K562 (cell line): ENCODE measurements around the gene TMTC4. TPM values are rescaled to one million over a fixed set of nuclear protein-coding genes. Genes with fewer than 3 reads are reported as not detected.

Experiments
- ATAC-seq: fragments of 200-7000 bp; cut with Tn5 transposase; 3 replicates; pipeline ENCODE4 v1.9.1; 2020; ENCODE audit warnings: moderate library complexity
- BruUV-seq: library from RNA; stranded (reverse); fragments of 400-500 nt; replicated peaks from 2 replicates; lab custom pipeline; 2021; lab: Mats Ljungman, UMichigan
- CTCF ChIA-PET: fragments of 300-600 bp; formaldehyde crosslinking; extraction: SDS; loops from one replicate; lab custom pipeline; 2021; ENCODE audit warnings: low intra/inter-chr PET ratio; lab: Yijun Ruan, JAX
- POLR2A ChIA-PET: fragments of 300-600, 350-650 bp; sonication (Branson Sonifier 250); formaldehyde crosslinking; extraction: SDS; loops from one replicate; lab custom pipeline; 2021; ENCODE audit warnings: antibody characterized with exemption, inconsistent platforms; lab: Yijun Ruan, JAX
- DNase-seq, 4 experiments: peaks; one replicate each; pipeline versions ENCODE4 v3.0.0 to v3.0.0-alpha.2; 2011 to 2018; ENCODE audit warnings: low spot score in 3 of 4, mixed read lengths in 3 of 4; ENCODE audit errors: extremely low read depth in 1 of 4
- FAIRE-seq: peaks from 2 replicates; lab custom pipeline; 2011; peaks lifted over from hg19 to GRCh38; lab: Jason Lieb, UNC
- H2AFZ ChIP-seq: 2 replicates; pipeline ENCODE4 v1.6.0; 2011; ENCODE audit warnings: low read depth, low read length, control low read depth, inconsistent platforms
- H3K27ac ChIP-seq: fragments of 200-600 bp; 3 replicates; pipeline ENCODE4 v1.8.0; 2011; ENCODE audit warnings: low read depth, mild to moderate bottlenecking, control low read depth, inconsistent platforms, low read length, moderate library complexity, mixed read lengths; ENCODE audit errors: extremely low read depth
- H3K27me3 ChIP-seq, 2 experiments: fragments of 300-600 bp in 1 of 2; 2 replicates in 1 of 2; 3 replicates in 1 of 2; pipeline versions ENCODE4 v1.6.0 to v1.8.0; 2011; ENCODE audit warnings: inconsistent platforms in 2 of 2, low read length in 2 of 2, mild to moderate bottlenecking in 1 of 2, mixed read lengths in 1 of 2, moderate library complexity in 1 of 2; ENCODE audit not compliant: control insufficient read depth in 2 of 2, insufficient read depth in 2 of 2
- H3K36me3 ChIP-seq: fragments of 300-600 bp; 3 replicates; pipeline ENCODE4 v1.8.0; 2011; ENCODE audit warnings: mild to moderate bottlenecking, low read length, inconsistent platforms; ENCODE audit not compliant: control insufficient read depth, insufficient read depth
- H3K4me1 ChIP-seq, 2 experiments: fragments of 200-600 bp in 1 of 2; replicated peaks in 1 of 2; 2 replicates in 1 of 2; 3 replicates in 1 of 2; pipeline versions ENCODE4 v1.5.1 to v1.8.0; 2011; ENCODE audit warnings: inconsistent platforms in 2 of 2, low read length in 2 of 2, mild to moderate bottlenecking in 1 of 2, mixed read lengths in 1 of 2, moderate library complexity in 1 of 2; ENCODE audit not compliant: control insufficient read depth in 2 of 2, insufficient read depth in 2 of 2
- H3K4me2 ChIP-seq: 2 replicates; pipeline ENCODE4 v1.6.1; 2011; ENCODE audit warnings: low read length, control low read depth, inconsistent platforms, mixed read lengths; ENCODE audit not compliant: insufficient read depth
- H3K4me3 ChIP-seq: fragments of 200-600 bp; sonication (generic), shearing (Covaris generic); 2 replicates; pipeline ENCODE4 v1.5.1; 2016; ENCODE audit warnings: control low read depth, inconsistent platforms
- H3K79me2 ChIP-seq: fragments of 200-600 bp; 3 replicates; pipeline ENCODE4 v1.8.0; 2011; ENCODE audit warnings: low read length, inconsistent platforms; ENCODE audit not compliant: control insufficient read depth, insufficient read depth
- H3K9ac ChIP-seq, 2 experiments: 2 replicates each; pipeline versions ENCODE4 v1.6.0 to v1.6.1; 2011; ENCODE audit warnings: low read depth in 2 of 2, low read length in 2 of 2, control low read depth in 1 of 2, inconsistent platforms in 1 of 2, mild to moderate bottlenecking in 1 of 2, mixed read lengths in 1 of 2; ENCODE audit not compliant: insufficient read depth in 1 of 2
- H3K9me1 ChIP-seq: one replicate; pipeline ENCODE4 v1.6.0; 2011; ENCODE audit warnings: inconsistent platforms, mild to moderate bottlenecking, low read length, moderate library complexity; ENCODE audit not compliant: control insufficient read depth, insufficient read depth
- H3K9me3 ChIP-seq: replicated peaks from 2 replicates; pipeline ENCODE4 v1.5.1; 2011; ENCODE audit warnings: low read depth, low read length, inconsistent platforms; ENCODE audit not compliant: control insufficient read depth, insufficient read depth
- H4K20me1 ChIP-seq: replicated peaks from 2 replicates; pipeline ENCODE4 v1.6.1; 2011; ENCODE audit warnings: low read length, inconsistent platforms, mixed read lengths; ENCODE audit not compliant: control insufficient read depth, insufficient read depth
- HMGN3 ChIP-seq: IDR thresholded peaks from 2 replicates; pipeline ENCODE4 v1.6.1; 2011; ENCODE audit warnings: borderline replicate concordance, low read depth, mild to moderate bottlenecking, mixed read lengths, low read length; ENCODE audit not compliant: insufficient read length; ENCODE audit errors: extremely low read depth
- MIER1 ChIP-seq: fragments of 450-650 bp; IDR thresholded peaks from 2 replicates; pipeline ENCODE4 v1.6.1; 2016; ENCODE audit warnings: antibody characterized with exemption, mild to moderate bottlenecking, low read depth
- SLC30A9 ChIP-seq: fragments of 250-450 bp; sonication (Bioruptor Pico); IDR thresholded peaks from 2 replicates; pipeline ENCODE4 v1.8.0; 2022; ENCODE audit warnings: mild to moderate bottlenecking, moderate library complexity
- TRIM24 ChIP-seq, 2 experiments: fragments of 450-650 bp; IDR thresholded peaks; 2 replicates each; pipeline ENCODE4 v1.6.1; 2016
- ZBTB17 ChIP-seq: fragments of 450-650 bp; formaldehyde crosslinking; IDR thresholded peaks from 2 replicates; pipeline ENCODE4 v1.4.0; 2020; ENCODE audit warnings: mild to moderate bottlenecking
- ZNF696 ChIP-seq: fragments of 250-450 bp; sonication (Bioruptor Pico); conservative IDR thresholded peaks from 2 replicates; pipeline ENCODE4 v1.4.0; 2020; ENCODE audit warnings: mild to moderate bottlenecking, moderate library complexity
- ZNF717 ChIP-seq: fragments of 250-450 bp; sonication (Bioruptor Pico); IDR thresholded peaks from 2 replicates; pipeline ENCODE4 v1.5.0; 2021
- WGBS: fragments of 100-300 bp; shearing (Covaris generic); methylation state at CpG from one replicate; pipeline ENCODE4 v1.1.6; 2016; ENCODE audit warnings: low coverage, mixed read lengths; ENCODE audit not compliant: insufficient coverage; ENCODE audit errors: missing lambda C conversion rate; 5-methylcytosine and 5-hydroxymethylcytosine counted together
- in situ Hi-C: fragments of 300-500 bp; cut with MboI; formaldehyde crosslinking; loops from 4 replicates; pipeline ENCODE4 v1.15.0; 2018; ENCODE audit warnings: inconsistent platforms, mixed read lengths
- intact Hi-C: fragments of 100-400 bp; cut with micrococcal nuclease; formaldehyde crosslinking; loops from 2 replicates; pipeline ENCODE4 v1.14.2; 2022
- polyA plus RNA-seq, 8 experiments: library from polyadenylated mRNA; depleted of rRNA in 4 of 8; stranded (reverse) in 5 of 8; unstranded in 3 of 8; fragments of >200 nt; fragmentation: Nextera tagmentation in 2 of 8; fragmentation: Illumina TruSeq in 1 of 8; extraction: Ambion mirVana in 2 of 8; extraction: Trizol in 1 of 8; gene quantifications; 2 replicates each; pipeline versions ENCODE4 v1.2.1 to v1.2.3, GENCODE V29; 2011 to 2014; ENCODE audit warnings: inconsistent platforms in 1 of 8, missing spikeins in 1 of 8
- total RNA-seq, 7 experiments: library from RNA; depleted of rRNA in 6 of 7; stranded (reverse); fragments of >200 nt in 6 of 7; fragmentation: Illumina TruSeq in 2 of 7; extraction: Trizol in 2 of 7; gene quantifications; 2 replicates each; pipeline versions ENCODE4 v1.2.1 to v1.2.3, GENCODE V29; 2011 to 2021; ENCODE audit warnings: low replicate concordance in 1 of 7
- TF ChIP-seq, protein P1 (sequence below): fragments of 250-450 bp; sonication (Bioruptor Pico); IDR thresholded peaks from 2 replicates; pipeline ENCODE4 v1.8.0; 2021; ENCODE audit warnings: moderate library complexity, mild to moderate bottlenecking, inconsistent platforms
- TF ChIP-seq, protein P2 (sequence below): fragments of 250-450 bp; sonication (Bioruptor Pico); IDR thresholded peaks from 2 replicates; pipeline ENCODE4 v1.8.0; 2021; ENCODE audit warnings: borderline replicate concordance, mild to moderate bottlenecking, moderate library complexity; ENCODE audit not compliant: poor library complexity, severe bottlenecking
- TF ChIP-seq, protein P3 (sequence below): fragments of 250-450 bp; sonication (Bioruptor Pico); IDR thresholded peaks from 2 replicates; pipeline ENCODE4 v1.6.1; 2021; ENCODE audit warnings: mild to moderate bottlenecking
- TF ChIP-seq, protein P4 (sequence below): fragments of 250-450 bp; sonication (Bioruptor Pico); IDR thresholded peaks from 2 replicates; pipeline ENCODE4 v1.8.0; 2021; ENCODE audit warnings: mild to moderate bottlenecking, moderate library complexity

Gene TMTC4
- total and polyA plus RNA-seq, 9 of the 15 experiments (the other 6 are each of a cell fraction or from before 2014, with no cell fraction given): 3.5 to 16.7 (median 11.8) TPM

DNA sequence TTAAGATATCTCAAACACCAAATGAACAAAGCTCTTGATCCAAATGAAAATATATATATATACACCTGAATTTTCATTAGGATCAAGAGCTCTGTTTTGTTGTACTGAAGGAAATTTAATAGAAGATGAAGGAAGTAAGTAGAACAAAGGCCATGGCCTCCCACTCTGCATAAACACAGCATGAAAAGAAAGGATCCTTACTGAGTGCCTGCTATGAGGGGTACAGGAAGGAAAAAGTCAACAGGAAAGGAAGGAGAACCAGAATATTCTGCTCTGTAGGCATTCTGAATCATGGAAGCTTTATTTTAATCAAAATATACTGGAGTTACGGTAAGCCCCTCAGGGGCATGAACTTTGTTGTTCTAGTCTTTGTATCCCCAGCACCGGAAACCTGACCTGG, 22.1 kb downstream of the TMTC4 start (continued):
- TF ChIP-seq ZBTB17 (CRISPR knock-in tag): no peak
- TF ChIP-seq, protein P1, sequence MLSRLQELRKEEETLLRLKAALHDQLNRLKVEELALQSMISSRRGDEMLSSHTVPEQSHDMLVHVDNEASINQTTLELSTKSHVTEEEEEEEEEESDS (CRISPR knock-in tag): no peak

DNA sequence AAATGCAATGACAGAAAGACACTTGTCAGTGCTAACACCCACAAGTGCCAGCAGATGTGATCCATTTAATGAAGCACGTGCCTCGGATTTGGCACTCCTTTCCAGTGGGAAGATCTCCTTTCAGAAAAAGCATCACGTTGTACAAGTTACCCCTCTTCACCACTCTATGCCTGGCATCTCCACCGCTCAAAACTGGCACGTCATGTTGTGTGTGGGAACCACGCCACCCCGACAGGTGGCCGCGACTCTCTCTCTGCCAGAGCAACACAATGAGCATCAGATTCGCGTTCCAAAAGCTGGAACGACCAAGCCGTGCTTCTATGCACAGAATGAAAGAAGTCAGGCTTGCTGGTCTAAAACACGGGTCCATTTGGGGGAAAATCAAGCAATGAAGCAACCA, 24.3 kb downstream of the TMTC4 start:
- ChIA-PET CTCF (no interaction called here), POLR2A (no interaction called here)
- in situ Hi-C loops: no loop called here
- Histone ChIP-seq H3K9me3 (no peaks in the 10 kb centered on the region), H3K4me3 (no peak overlapping the region), H3K4me1 (no peaks in the 10 kb centered on the region), H3K9me1 (no peaks in the 10 kb centered on the region), H3K9ac (no peak overlapping the region), H4K20me1 (no peaks in the 10 kb centered on the region), H3K36me3 (0 out of 3 replicates have a peak, but pooled peaks cover 3% of the 10 kb centered on the region), H3K4me2 (no peak overlapping the region), H3K27ac (no peak overlapping the region), H2AFZ (no peak overlapping the region), H3K27me3 (no peaks in the 10 kb centered on the region), H3K79me2 (no peaks in the 10 kb centered on the region)
- ATAC-seq: no peak
- TF ChIP-seq MIER1: no peak
- BruUV-seq: no TSS peak
- 64% methylated on average over 9 of the region's 14 CpGs for WGBS
- no peak for DNase-seq
- FAIRE-seq: no peak
- intact Hi-C loops: no loop called here

DNA sequence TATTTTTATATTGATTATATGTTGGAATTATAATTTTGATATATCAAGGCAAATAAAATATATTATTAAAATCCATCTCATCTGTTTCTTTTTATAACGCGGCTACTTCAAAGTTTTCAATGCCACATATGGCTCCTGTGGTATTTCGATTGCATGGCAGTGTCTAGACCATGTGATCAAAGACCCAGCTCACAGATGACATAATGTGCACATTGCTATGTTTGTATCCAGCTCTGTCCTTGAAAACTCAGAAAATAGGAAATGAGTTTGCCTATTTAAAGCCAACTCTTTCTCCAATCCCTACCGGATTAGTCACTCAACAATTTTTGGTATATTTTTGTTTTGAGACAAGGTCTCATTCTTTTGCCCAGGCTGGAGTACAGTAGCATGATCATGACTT, 26.2 kb downstream of the TMTC4 start:
- CTCF ChIA-PET: no interaction called here
- in situ Hi-C loops (no loop called here), intact Hi-C loops (no loop called here)
- Histone ChIP-seq H2AFZ (no peak overlapping the region), H3K4me3 (no peak overlapping the region), H3K9ac (no peak overlapping the region), H3K4me1 (no peaks in the 10 kb centered on the region), H3K4me2 (no peak overlapping the region), H3K9me3 (no peaks in the 10 kb centered on the region), H3K27me3 (no peaks in the 10 kb centered on the region), H3K9me1 (no peaks in the 10 kb centered on the region), H4K20me1 (no peaks in the 10 kb centered on the region), H3K27ac (no peak overlapping the region), H3K79me2 (no peaks in the 10 kb centered on the region), H3K36me3 (no peaks in the 10 kb centered on the region)
- no peak for FAIRE-seq
- ATAC-seq: no peak
- no TSS peak for BruUV-seq
- 72% methylated on average over 4 of the region's 4 CpGs for WGBS
- POLR2A ChIA-PET: interaction anchor here (0.6 kb wide), 1 partner anchor 16 kb away, joined by 3 read pairs; no protein-coding TSS in a partner anchor
- no peak for DNase-seq
- TF ChIP-seq, protein P2, sequence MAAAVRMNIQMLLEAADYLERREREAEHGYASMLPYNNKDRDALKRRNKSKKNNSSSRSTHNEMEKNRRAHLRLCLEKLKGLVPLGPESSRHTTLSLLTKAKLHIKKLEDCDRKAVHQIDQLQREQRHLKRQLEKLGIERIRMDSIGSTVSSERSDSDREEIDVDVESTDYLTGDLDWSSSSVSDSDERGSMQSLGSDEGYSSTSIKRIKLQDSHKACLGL (CRISPR knock-in tag): no peak
- TF ChIP-seq, protein P3, sequence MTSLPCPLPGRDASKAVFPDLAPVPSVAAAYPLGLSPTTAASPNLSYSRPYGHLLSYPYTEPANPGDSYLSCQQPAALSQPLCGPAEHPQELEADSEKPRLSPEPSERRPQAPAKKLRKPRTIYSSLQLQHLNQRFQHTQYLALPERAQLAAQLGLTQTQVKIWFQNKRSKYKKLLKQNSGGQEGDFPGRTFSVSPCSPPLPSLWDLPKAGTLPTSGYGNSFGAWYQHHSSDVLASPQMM (CRISPR knock-in tag): no peak
- TF ChIP-seq TRIM24 (IDR thresholded peaks at IDR 0.05): no peak
- TF ChIP-seq ZNF717: no peak
- TF ChIP-seq, protein P4, sequence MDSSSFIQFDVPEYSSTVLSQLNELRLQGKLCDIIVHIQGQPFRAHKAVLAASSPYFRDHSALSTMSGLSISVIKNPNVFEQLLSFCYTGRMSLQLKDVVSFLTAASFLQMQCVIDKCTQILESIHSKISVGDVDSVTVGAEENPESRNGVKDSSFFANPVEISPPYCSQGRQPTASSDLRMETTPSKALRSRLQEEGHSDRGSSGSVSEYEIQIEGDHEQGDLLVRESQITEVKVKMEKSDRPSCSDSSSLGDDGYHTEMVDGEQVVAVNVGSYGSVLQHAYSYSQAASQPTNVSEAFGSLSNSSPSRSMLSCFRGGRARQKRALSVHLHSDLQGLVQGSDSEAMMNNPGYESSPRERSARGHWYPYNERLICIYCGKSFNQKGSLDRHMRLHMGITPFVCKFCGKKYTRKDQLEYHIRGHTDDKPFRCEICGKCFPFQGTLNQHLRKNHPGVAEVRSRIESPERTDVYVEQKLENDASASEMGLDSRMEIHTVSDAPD (CRISPR knock-in tag): no peak
- TF ChIP-seq SLC30A9 (CRISPR knock-in tag): no peak
- no peak for TF ChIP-seq HMGN3
- TF ChIP-seq ZNF696 (CRISPR knock-in tag): no peak
